Epidermal melanocyte (primary cell): ENCODE results near the gene ABHD11.
"Not testable (repeated sequence)": the region's sequence is repeated elsewhere in the genome, so short reads cannot be mapped to it uniquely, and the experiment has no call there.

Experiments
- DNase-seq: peaks from one replicate; pipeline ENCODE4 v3.0.0; 2011; ENCODE audit warnings: low spot score; ENCODE audit not compliant: insufficient read length

ABHD11 gene

DNA sequence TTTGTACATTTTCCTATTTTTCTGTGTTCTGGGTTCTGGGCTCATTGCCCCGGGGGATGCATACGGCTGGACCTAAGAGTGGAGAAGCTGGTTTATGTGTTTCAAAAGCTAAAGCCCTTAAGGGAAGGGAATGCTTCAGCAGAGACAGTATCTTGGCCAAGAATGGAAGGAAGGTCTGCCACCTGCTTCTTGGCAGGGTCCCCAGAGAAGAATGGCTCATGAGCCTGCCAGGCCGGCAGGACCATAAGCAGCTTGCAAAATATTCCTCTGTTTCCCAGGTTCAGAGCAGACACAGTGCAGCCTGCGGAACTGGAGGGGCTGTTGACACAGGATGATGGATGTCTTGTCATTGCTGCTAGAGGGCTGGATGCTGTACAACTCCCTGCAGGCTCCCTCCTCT is 7.8 kb upstream of the ABHD11 start:
- no peak for DNase-seq

DNA sequence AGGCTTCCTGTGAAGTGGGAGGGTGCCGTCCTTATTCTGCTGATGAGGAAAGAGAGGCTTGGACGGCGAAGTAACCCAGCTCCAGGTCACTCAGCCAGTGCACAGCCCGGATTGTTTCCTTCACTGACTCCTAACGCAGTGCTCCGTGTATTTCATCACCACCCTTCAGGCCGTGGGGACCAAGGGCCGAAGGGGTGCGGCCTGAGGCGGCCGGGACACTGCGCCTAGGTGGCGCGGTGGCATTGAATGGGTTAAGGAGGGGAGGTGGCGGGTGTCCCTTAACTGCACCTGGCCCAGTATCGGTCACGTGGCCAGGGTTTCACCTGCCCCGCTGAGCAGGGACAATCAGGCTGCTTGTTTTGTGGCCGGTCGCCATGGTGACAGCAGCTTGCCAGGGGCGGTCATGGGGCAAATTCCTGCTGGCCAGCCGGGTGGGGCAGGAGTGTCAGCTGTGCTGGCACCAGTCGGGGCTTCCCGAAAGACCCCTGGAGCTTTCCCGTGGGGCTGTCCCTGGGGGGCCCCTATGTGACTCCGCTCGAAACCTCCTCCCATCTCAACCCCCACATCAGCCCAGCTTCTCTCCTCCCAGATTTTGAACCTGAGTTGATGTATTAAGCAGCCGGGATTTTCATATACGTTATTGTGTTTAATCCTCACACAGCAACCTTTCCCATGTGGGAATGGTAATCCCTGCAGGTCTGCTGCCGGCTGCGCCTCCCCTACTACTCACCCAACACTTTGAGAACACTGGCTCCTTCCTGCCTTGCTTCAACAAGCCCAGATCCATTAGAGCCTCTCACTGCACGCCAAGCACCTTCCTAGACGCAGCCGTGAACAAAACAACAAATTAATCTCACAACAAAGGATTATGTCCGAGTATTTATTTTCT is 4.4 kb upstream of the ABHD11 start:
- DNase-seq = no peak

DNA sequence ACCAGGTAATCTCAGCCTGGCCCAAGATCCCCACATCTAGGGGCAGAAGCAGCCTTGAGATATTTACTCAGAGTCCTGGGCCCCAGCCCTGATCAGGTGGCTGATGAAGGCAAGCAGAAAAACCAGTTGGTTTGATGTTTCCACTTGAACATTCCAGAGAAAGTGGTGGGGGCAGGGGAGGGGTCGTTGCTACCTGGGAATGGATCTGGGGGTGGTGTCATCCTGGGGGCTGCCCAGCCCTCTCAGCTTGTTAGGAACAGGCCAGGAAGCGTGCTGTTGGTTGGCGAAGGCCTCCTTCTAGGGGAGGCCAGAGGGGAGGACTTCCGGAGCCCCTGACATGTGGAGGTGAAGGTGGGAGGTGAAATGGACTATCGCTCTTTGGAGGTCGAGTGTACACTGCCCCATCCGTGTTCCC is 3.7 kb upstream of the ABHD11 start:
- no peak for DNase-seq

DNA sequence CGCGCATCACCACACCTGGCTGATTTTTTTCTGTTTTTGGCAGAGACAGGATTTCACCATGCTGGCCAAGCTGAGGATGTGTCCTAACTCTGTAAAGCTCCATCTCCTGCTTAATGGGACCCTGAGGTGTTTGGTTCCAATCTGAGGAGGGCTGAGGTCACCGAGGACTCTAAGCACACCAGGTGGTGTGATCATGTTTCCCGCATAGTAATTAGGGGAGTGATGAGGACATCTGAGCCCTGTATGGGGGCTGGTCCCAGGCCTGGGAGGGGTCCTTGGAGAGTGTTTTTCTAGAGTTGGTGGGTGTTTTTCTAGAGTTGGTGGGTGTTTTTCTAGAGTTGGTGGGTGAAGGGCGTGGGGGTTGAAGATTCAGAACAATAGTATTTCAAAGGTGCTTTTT is 3.0 kb upstream of the ABHD11 start:
- DNase-seq = no peak

DNA sequence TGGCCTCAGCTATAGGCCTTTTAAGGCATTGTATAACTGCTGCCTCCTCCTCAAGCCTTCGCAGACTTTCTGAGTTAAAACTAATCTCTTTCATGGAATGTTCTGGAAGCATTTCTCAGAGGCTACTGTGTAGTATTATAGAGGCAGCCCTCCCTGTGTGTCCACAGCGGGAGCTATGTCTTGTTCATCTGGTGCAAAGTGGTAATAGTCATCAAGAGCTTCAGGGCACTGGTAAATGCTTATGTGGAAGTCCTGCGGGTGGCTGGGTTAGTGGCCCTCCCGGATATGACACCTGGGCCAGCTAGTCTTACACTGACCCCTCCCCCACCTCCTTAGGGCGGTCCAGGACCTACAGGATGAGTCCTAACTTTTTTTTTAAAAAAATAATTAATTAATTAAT is 2.2 kb upstream of the ABHD11 start:
- DNase-seq = no peak

DNA sequence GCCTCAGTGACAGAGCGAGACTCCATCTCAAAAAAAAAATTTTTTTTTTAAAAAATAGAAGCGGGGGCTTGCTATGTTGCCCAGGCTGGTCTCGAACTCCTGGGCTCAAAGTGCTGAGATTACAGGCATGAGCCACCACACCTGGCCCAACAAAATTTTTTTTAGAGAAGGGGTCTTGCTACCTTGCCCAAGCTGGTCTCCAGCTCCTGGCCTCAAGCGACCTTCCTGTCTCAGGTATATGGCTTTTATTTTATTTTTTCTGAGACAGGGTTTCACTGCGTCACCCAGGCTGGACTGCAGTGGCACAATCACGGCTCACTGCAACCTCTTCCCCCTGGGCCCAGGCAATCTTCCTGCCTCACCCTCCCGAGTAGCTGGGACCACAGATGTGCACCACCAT is 1.6 kb upstream of the ABHD11 start:
- no peak for DNase-seq

DNA sequence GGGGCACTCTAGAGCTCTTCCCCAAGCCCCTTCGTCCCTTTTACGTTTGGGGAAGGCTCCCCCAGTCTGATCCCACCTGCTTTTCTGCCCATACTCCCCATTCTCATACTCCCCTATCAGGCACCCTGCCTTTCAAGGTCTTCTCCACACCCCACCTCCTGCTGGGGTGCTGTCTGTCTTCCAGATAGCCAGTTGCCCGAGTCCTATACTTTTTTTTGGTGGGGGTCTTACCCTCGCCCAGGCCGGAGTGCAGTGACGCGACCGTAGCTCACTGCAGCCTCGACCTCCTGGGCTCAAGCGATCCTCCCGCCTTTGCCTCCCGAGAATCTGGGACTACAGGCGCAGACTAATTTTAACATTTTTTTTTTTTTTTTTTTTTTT is 775 bp upstream of the ABHD11 start:
- DNase-seq = no peak

DNA sequence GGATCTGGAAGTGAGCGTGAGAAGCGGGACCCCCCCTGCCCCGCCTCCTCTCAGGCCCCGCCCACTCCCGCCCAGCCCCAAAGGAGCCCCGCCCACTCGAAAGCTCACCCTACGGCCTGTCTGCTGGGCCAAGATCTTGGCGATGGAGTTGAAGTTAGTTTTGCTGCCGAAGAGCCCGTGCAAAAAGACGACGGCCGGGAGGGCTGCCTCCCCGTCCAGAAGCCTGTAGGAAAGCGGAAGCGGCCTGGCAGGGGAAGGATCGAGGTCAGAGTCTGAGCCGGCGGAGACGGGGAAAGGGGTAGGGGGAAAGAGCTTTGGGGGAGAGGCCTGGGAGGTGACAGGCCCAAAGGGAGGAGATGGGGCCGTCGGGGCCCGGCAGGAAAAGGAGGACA is 386 bp downstream of the ABHD11 start:
- DNase-seq = peak; percentile 54

DNA sequence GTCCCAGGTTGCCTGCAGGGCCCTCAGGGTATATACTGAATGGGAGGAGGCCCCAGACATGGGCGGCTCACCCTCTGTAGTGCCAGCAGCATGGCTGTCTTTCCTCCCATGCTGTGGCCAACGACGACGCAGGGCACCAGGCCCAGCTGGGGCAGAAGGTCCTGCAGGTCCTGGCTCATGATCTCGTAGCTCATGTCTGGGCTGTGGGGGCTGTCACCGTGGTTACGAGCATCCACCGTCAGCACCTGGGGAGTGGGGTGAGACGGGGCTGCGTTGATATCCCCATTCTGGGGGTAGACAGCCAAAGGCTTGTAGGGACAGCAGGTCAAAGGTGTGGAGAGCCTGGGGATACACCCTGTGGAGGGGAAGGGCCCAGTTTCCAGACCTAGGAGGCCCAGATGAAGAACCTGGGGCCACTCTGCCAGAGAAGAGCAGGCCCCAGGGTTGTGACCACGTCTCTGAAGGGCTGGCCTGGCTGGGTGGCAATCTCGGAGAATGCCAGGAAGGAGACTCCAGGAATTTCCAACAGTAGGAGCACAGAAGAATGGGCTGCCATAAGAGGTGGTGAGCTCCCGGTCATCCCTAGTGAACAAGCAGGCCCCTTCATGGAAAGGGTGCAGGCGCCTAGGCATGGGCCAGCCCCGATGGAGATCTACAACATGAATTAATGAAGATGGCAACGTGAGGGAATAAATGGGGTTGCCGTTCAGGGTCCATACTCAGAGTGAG is 947 bp downstream of the ABHD11 start:
- no peak for DNase-seq

DNA sequence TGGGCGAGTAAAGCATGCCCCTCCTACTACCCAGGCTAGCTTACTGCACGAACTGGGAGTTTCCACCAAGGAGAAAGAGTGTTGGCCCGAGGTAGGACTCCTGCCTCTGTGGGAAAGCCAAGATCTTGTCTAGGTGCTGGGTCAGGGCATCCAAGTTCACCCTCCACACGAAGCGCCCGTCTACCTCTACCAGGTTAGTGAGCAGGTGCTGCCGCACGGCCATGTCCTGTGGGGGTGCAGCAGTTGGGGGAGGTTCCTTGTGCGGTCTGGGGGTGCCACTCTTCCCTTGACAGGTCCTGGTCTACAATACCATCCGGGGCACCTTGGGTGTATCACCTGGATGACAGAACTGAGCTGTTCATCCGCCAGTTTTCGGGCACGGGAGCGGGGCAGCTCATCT is 1.7 kb downstream of the ABHD11 start:
- DNase-seq = no peak

DNA sequence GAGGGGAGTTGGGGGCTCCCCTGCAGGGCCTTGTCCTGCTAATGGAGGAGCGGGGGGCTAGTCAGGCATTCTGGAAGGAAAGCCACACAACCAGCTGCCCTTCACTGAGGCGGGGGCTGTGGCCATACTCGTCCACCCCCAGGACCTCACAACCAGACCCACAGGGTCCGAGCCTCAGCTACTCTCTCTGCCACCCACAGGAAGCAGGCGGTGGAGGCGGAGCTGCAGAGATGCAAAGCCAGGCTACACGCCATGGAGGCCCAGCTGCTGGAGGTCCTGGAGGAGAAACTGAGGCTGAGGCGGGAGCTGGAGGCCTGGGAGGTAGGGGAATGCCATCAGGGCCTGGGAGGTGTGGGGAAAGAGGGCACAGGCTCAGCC is 3.1 kb downstream of the ABHD11 start:
- no peak for DNase-seq

DNA sequence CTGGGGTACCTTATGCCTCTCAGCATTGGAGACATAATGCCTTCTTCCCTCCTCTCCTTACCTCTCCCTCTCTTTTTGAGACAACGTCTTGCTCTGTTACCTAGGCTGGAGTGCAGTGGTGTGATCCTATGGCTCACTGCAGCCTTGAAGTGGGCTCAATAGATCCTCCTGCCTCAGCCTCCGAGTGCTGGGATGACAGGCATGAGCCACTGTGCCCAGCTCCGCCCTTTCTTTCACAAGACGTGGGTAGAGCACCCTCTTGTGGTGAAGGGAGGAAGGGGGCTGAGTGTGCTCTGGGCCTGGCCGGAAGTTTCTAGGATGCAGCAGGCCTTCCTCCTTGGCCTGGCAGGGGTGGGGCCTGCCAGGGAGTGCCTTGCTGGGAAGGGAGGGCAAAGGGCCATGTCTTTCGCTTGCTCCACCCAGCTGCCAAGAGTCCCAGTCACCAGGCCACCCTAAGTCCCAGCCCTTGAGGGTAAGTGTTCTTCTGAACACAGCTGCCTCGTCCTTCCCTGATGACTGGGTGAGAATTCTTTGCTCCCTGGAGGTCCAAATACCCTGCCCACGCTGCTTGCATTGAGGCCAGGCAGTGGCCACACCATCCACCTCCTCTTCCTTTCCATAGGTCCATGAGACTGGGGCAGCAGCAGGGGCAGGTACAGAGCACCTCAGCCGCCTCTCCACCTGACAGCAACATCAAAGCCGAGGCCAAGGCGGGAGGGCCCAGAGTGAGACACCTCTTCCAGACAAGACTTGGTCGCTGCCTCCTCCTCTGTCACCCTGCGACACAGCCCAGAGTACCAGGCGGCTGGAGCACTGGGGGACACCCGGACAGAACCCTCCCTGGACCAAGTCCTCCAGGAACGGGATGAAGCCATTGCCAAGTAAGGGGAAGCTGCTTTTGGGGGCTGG is 3.7 kb downstream of the ABHD11 start:
- DNase-seq = no peak

DNA sequence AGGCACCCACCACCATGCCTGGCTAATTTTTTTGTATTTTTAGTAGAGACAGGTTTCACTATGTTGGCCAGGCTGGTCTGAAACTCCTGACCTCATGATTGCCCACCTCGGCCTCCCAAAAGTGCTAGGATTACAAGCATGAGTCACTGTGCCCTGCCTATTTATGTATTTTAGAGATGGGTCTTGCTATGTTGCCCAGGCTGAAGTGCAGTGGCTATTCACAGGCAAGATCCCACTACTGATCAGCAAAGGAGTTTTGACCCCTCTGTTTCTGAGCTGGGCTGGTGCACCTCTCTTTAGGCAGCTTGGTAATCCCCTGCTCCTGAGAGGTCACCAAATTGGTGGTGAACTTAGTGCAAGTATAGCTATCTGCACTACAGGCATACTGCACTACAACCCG is 6.2 kb downstream of the ABHD11 start:
- DNase-seq = no peak

DNA sequence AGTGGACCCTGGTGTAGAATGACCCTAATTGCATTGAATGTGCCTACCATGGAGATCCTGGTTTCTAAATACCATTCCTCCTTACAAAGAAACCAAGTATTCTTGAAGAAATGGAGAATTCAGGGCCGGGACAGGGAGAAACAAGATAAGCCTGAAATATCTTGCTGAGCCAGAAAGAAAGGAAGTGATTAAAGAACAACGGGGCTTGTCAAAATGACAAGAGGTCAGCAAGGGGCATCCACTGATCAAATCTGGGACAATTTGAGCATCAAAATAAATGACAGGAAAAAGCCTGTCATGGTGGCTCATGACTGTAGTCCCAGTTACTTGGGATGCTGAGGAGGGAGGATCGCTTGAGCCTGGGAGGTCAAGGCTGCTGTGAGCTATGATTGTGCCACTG is 8.1 kb downstream of the ABHD11 start:
- no peak for DNase-seq

DNA sequence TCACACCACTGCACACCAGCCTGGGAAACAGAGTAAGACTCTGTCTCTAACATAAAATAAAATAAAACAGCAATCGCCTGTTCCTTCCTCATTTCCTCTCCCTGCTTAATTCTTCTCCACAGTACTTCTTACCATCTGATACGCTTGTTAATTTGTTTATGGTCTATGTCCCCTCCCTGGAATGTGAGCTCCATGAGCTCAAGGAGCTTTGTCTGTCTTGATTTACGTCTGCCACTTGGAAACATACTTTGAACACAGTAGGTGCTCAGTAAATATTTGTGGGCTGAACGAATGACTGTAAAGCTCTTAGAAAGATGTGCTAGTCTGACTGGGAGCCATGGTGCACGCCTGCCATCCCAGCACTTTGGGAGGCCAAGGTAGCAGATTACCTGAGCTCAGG is 10.1 kb downstream of the ABHD11 start:
- DNase-seq = no peak

DNA sequence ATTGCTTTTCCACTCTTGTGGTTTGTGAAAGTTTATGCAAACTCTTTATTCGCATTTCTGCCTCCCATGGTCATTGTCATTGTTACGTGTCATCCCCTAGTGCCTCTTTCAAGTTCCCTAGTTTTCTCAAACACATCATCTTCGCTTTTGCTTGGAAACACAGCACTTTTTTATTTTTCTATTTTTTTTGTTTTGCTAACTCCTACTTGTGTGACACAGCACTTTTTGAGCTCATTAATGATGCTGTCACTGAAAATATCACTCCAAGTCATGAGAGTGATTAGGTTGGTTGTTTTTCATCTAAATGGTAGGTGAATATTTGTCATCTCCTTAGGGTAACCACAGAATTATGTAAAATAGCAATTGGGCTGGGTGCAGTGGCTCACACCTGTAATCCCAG is 10.7 kb downstream of the ABHD11 start:
- no peak for DNase-seq

DNA sequence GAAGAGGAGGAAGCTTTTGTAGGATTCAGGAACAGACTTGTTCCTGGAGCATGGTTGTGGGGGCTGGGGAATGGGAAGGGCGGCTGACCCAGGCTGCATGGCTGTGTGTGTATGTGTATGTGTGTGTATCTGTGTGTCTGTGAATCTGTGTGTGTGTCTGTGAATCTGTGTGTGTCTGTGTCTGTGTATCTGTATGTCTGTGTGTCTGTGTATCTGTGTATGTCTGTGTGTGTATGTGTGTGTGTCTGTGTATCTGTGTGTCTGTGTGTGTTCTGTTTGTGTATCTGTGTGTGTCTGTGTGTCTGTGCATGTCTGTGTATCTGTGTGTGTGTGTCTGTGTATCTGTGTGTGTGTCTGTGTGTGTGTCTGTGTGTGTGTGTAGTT is 12.5 kb downstream of the ABHD11 start:
- no peak for DNase-seq

DNA sequence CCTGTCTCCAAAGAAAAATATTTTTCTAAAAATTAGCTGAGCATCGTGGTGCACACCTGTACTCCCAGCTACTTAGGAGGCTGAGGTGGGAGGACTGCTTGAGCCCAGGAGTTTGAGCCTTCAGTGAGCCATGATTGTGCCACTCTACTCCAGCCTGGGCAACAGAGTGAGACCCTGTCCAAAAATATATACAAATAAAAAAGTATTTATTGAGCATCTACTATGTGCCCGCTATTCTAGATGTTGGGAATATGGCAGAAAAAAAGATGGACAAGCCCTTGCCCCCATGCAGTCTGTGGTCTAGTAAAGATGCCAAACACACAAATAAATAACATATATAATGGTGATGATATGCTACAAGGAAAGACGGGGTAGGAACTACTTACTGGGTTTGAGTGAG is 14.8 kb downstream of the ABHD11 start:
- no peak for DNase-seq

DNA sequence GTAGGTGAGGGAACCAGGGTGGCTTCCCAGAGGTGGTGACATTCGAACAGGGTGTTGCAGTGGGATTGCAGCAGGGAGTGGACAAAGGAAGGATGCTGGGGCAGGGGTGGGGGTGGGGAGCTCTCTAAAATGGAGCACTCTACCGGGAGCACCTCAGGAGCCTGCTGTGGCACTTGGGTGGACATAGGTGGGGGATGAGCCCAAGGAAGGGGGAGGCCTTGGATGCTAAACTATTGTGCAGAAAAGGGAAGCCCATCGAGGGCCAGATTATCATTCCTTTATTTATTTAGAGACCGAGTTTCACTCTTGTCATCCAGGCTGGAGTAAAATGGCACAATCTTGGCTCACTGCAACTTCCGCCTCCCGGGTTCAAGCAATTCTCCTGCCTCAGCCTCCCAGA is 15.8 kb downstream of the ABHD11 start:
- DNase-seq = no peak

DNA sequence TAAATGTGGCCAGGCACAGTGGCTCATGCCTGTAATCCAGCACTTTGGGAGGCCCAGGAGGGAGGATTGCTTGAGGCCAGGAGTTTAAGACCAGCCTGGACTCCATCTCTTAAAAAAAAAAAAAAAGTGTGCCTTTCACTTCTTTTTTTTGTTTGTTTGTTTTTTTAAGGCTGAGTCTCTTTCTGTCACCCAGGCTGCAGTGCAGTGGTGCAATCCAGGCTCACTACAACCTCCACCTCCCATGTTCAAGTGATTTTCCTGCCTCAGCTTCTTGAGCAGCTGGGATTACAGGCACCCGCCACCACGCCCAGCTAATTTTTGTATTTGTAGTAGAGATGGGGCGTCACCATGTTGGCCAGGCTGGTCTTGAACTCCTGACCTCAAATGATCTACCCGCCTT is 16.4 kb downstream of the ABHD11 start:
- not testable (repeated sequence) for DNase-seq

DNA sequence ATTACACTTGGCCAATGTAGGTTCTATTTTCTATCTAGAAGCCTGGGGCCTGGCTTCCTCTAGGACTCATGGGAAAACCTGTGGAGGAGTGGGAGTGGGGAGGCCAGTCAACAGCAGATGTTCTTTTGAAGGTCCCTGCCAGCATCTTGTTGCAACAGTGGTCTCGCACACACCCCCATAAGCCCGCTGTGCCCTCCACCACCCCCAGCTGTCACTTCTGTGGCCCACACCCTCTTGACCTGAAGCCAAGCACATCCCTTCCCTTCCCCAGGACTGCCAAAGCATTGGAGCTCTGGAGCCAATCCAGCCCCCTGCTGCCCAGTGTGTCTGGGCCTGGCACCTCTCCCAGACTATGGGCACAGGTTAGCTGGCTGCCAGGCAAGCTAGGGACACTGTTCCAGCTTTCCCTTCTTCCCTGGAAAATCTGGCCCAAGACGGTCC is 17.2 kb downstream of the ABHD11 start:
- no peak for DNase-seq

DNA sequence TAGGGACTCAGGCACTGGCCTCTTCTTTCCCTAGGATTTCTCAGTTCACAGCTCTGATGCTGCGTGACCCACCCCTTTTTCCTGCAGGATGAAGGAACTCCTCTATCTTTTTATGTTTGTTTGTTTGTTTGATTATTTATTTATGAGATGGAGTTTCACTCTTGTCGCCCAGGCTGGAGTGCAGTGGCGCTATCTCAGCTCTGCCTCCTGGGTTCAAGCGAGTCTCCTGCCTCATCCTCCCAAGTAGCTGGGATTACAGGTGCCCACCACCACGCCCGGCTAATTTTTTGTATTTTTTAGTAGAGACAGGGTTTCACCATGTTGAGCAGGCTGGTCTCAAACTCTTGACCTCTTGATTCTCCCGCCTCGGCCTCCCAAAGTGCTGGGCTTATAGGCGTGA is 18.2 kb downstream of the ABHD11 start:
- not testable (repeated sequence) for DNase-seq
